ELR (cell line): Measurements from ENCODE around the gene MICALL2.

ENCODE experiments used
- DNase-seq: peaks from one replicate; pipeline ENCODE4 v3.0.0-alpha.2; 2015; ENCODE audit warnings: low read depth

Gene MICALL2

GRCh38 chr7:1493129-1493528 is 33.9 kb upstream of the MICALL2 start:
- DNase-seq = no peak

- DNase-seq = no peak
Measured at GRCh38 chr7:1492640-1493039, 33.4 kb upstream of the MICALL2 start.

GRCh38 chr7:1492221-1492620 is 33.0 kb upstream of the MICALL2 start:
- no peak for DNase-seq

- no peak for DNase-seq
Measured at GRCh38 chr7:1490837-1491236, 31.6 kb upstream of the MICALL2 start.

GRCh38 chr7:1489336-1489735 is 30.1 kb upstream of the MICALL2 start:
- DNase-seq = no peak

- no peak for DNase-seq
Measured at GRCh38 chr7:1488016-1488415, 28.7 kb upstream of the MICALL2 start.

GRCh38 chr7:1487466-1487865 is 28.2 kb upstream of the MICALL2 start:
- DNase-seq = no peak

- DNase-seq = no peak
Measured at GRCh38 chr7:1486571-1486970, 27.3 kb upstream of the MICALL2 start.

GRCh38 chr7:1485156-1485555 is 25.9 kb upstream of the MICALL2 start:
- no peak for DNase-seq

GRCh38 chr7:1484569-1484968 is 25.3 kb upstream of the MICALL2 start:
- no peak for DNase-seq

- DNase-seq = no peak
Measured at GRCh38 chr7:1483536-1484505, 24.6 kb upstream of the MICALL2 start.

- DNase-seq = no peak
Measured at GRCh38 chr7:1483079-1483478, 23.8 kb upstream of the MICALL2 start.

GRCh38 chr7:1481300-1481699 is 22.0 kb upstream of the MICALL2 start:
- DNase-seq = no peak

GRCh38 chr7:1480670-1481069 is 21.4 kb upstream of the MICALL2 start:
- DNase-seq = no peak

- DNase-seq = no peak
Measured at GRCh38 chr7:1479287-1479686, 20.0 kb upstream of the MICALL2 start.

GRCh38 chr7:1478480-1478879 is 19.2 kb upstream of the MICALL2 start:
- DNase-seq = no peak

GRCh38 chr7:1476859-1477258 is 17.6 kb upstream of the MICALL2 start:
- no peak for DNase-seq

- DNase-seq = no peak
Measured at GRCh38 chr7:1475991-1476390, 16.7 kb upstream of the MICALL2 start.

GRCh38 chr7:1475393-1475792 is 16.1 kb upstream of the MICALL2 start:
- no peak for DNase-seq

- no peak for DNase-seq
Measured at GRCh38 chr7:1474736-1475135, 15.5 kb upstream of the MICALL2 start.

GRCh38 chr7:1473864-1474512 is 14.7 kb upstream of the MICALL2 start:
- DNase-seq = peak; percentile 85

GRCh38 chr7:1470901-1471300 is 11.6 kb upstream of the MICALL2 start:
- DNase-seq = no peak

GRCh38 chr7:1468643-1469298 is 9.5 kb upstream of the MICALL2 start:
- DNase-seq = no peak
